HEK293 (cell line): Measurements from ENCODE around the gene OPCML.

Experiments used
- CTCF ChIA-PET: fragments of 350-600 bp; formaldehyde crosslinking; extraction: SDS; loops from one replicate; lab custom pipeline; 2021; ENCODE audit warnings: antibody characterized with exemption; lab: Yijun Ruan, JAX
- POLR2A ChIA-PET: fragments of 300-600 bp; formaldehyde crosslinking; extraction: SDS; loops from one replicate; lab custom pipeline; 2020; ENCODE audit warnings: antibody characterized with exemption, inconsistent platforms; lab: Yijun Ruan, JAX
- H3K27ac ChIP-seq: fragments of 200-500 bp; sonication (Bioruptor generic); 2 replicates; pipeline ENCODE4 v1.5.1; 2014; ENCODE audit warnings: low read depth, low read length, control low read depth, inconsistent platforms; ENCODE audit errors: extremely low read depth
- H3K36me3 ChIP-seq, 2 experiments: fragments of 200-500 bp in 1 of 2; sonication (Bioruptor generic) in 1 of 2; 1 replicate in 1 of 2; 2 replicates in 1 of 2; pipeline ENCODE4 v1.5.1; 2014 to 2017; ENCODE audit warnings: inconsistent platforms in 2 of 2, low read length in 2 of 2; ENCODE audit not compliant: control insufficient read depth in 2 of 2, insufficient read depth in 1 of 2
- H3K4me1 ChIP-seq: fragments of 200-500 bp; sonication (Bioruptor generic); 2 replicates; pipeline ENCODE4 v1.5.1; 2014; ENCODE audit warnings: mild to moderate bottlenecking, low read length, inconsistent platforms; ENCODE audit not compliant: control insufficient read depth, insufficient read depth
- H3K4me3 ChIP-seq: 2 replicates; pipeline ENCODE4 v1.5.1; 2011; ENCODE audit warnings: low read depth, mild to moderate bottlenecking, control low read depth, low read length, moderate library complexity
- H3K9me3 ChIP-seq: fragments of 200-500 bp; sonication (Bioruptor generic); 2 replicates; pipeline ENCODE4 v1.5.1; 2014; ENCODE audit warnings: low read depth, low read length, inconsistent platforms; ENCODE audit not compliant: control insufficient read depth, insufficient read depth
- FEZF1 ChIP-seq: fragments of 450-650 bp; formaldehyde crosslinking; IDR thresholded peaks from 2 replicates; pipeline ENCODE4 v1.5.1; 2016; ENCODE audit warnings: missing biosample characterization, missing genetic modification characterization
- HOXA7 ChIP-seq: sonication (generic); formaldehyde crosslinking; IDR thresholded peaks from 2 replicates; pipeline ENCODE4 v1.8.1; 2022; ENCODE audit warnings: missing genetic modification reagents, borderline replicate concordance
- SP7 ChIP-seq: fragments of 450-650 bp; formaldehyde crosslinking; IDR thresholded peaks from 2 replicates; pipeline ENCODE4 v1.5.1; 2016; ENCODE audit warnings: missing biosample characterization, missing genetic modification characterization
- ZBTB20 ChIP-seq: fragments of 450-650 bp; formaldehyde crosslinking; IDR thresholded peaks from 2 replicates; pipeline ENCODE4 v1.5.1; 2016; ENCODE audit warnings: missing biosample characterization, missing genetic modification characterization
- ZBTB21 ChIP-seq: fragments of 450-650 bp; formaldehyde crosslinking; IDR thresholded peaks from 2 replicates; pipeline ENCODE4 v1.5.1; 2017; ENCODE audit warnings: missing biosample characterization, missing genetic modification characterization
- ZBTB8A ChIP-seq: fragments of 450-650 bp; formaldehyde crosslinking; IDR thresholded peaks from 2 replicates; pipeline ENCODE4 v1.5.1; 2016; ENCODE audit warnings: missing biosample characterization, missing genetic modification characterization
- ZNF148 ChIP-seq: fragments of 450-650 bp; formaldehyde crosslinking; IDR thresholded peaks from 2 replicates; pipeline ENCODE4 v1.5.0; 2017; ENCODE audit warnings: missing biosample characterization, missing genetic modification characterization, borderline replicate concordance
- ZNF175 ChIP-seq: fragments of 450-650 bp; formaldehyde crosslinking; IDR thresholded peaks from 2 replicates; pipeline ENCODE4 v1.5.1; 2016; ENCODE audit warnings: missing biosample characterization, missing genetic modification characterization
- ZNF23 ChIP-seq: fragments of 450-650 bp; formaldehyde crosslinking; IDR thresholded peaks from 2 replicates; pipeline ENCODE4 v1.5.1; 2016; ENCODE audit warnings: missing biosample characterization, missing genetic modification characterization, borderline replicate concordance
- ZNF280D ChIP-seq: fragments of 450-650 bp; formaldehyde crosslinking; IDR thresholded peaks from 2 replicates; pipeline ENCODE4 v1.5.1; 2016; ENCODE audit warnings: missing biosample characterization, missing genetic modification characterization
- ZNF292 ChIP-seq: fragments of 450-650 bp; formaldehyde crosslinking; IDR thresholded peaks from 2 replicates; pipeline ENCODE4 v1.5.1; 2016; ENCODE audit warnings: low read depth, missing biosample characterization, missing genetic modification characterization, borderline replicate concordance
- ZNF302 ChIP-seq: fragments of 450-650 bp; formaldehyde crosslinking; IDR thresholded peaks from 2 replicates; pipeline ENCODE4 v1.5.1; 2016; ENCODE audit warnings: missing biosample characterization, missing genetic modification characterization, low read depth
- ZNF335 ChIP-seq: fragments of 450-650 bp; formaldehyde crosslinking; conservative IDR thresholded peaks from 2 replicates; pipeline ENCODE4 v1.5.1; 2016; ENCODE audit warnings: missing biosample characterization, missing genetic modification characterization
- ZNF514 ChIP-seq: fragments of 450-650 bp; formaldehyde crosslinking; IDR thresholded peaks from 2 replicates; pipeline ENCODE4 v1.5.1; 2016; ENCODE audit warnings: missing biosample characterization, missing genetic modification characterization
- ZNF549 ChIP-seq: fragments of 450-650 bp; IDR thresholded peaks from 2 replicates; pipeline ENCODE4 v1.5.1; 2018; ENCODE audit warnings: missing biosample characterization, missing genetic modification characterization, mild to moderate bottlenecking, inconsistent platforms, moderate library complexity
- ZNF624 ChIP-seq: fragments of 450-650 bp; formaldehyde crosslinking; IDR thresholded peaks from 2 replicates; pipeline ENCODE4 v1.5.1; 2017; ENCODE audit warnings: missing biosample characterization, missing genetic modification characterization
- ZNF707 ChIP-seq: fragments of 450-650 bp; formaldehyde crosslinking; IDR thresholded peaks from 2 replicates; pipeline ENCODE4 v1.5.1; 2016; ENCODE audit warnings: missing biosample characterization, missing genetic modification characterization
- TF ChIP-seq, protein P1 (sequence below): fragments of 450-650 bp; formaldehyde crosslinking; IDR thresholded peaks from 2 replicates; pipeline ENCODE4 v1.5.1; 2017; ENCODE audit warnings: missing biosample characterization, missing genetic modification characterization

Gene OPCML

DNA sequence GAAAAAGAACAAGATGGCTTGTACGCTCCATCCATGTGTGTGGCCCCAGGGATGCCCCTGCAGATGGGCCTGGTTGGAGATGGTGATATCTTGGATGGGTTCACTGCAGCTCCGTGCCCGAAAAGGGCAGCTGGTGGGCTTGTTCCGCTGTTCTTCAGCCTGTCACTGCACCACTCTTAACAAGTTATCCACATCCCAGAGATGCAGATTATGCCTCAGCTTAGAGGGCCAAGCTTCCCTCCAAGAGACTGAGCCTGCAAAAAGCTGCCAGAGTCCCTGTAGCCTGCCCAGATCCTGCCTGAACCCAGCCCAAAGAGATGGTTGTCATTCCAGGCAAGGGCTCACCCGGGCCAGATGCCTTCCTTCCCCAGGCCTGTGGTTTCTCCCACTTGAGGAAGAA lies 308.0 kb downstream of the OPCML start (continued):
- TF ChIP-seq, protein P1, sequence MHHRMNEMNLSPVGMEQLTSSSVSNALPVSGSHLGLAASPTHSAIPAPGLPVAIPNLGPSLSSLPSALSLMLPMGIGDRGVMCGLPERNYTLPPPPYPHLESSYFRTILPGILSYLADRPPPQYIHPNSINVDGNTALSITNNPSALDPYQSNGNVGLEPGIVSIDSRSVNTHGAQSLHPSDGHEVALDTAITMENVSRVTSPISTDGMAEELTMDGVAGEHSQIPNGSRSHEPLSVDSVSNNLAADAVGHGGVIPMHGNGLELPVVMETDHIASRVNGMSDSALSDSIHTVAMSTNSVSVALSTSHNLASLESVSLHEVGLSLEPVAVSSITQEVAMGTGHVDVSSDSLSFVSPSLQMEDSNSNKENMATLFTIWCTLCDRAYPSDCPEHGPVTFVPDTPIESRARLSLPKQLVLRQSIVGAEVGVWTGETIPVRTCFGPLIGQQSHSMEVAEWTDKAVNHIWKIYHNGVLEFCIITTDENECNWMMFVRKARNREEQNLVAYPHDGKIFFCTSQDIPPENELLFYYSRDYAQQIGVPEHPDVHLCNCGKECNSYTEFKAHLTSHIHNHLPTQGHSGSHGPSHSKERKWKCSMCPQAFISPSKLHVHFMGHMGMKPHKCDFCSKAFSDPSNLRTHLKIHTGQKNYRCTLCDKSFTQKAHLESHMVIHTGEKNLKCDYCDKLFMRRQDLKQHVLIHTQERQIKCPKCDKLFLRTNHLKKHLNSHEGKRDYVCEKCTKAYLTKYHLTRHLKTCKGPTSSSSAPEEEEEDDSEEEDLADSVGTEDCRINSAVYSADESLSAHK (tag by site-specific recombination): no peak
- no peak for TF ChIP-seq ZNF23 (tag by site-specific recombination)
- TF ChIP-seq, all 188 proteins: peak for 0

GRCh38 chr11:133222425-133223330 lies 309.6 kb downstream of the OPCML start:
- Histone ChIP-seq H3K4me1 (no peaks in the 10 kb centered on the region), H3K9me3 (no peaks in the 10 kb centered on the region), H3K4me3 (no peak overlapping the region), H3K27ac (no peak overlapping the region), H3K36me3 (no peaks in the 10 kb centered on the region)
- POLR2A ChIA-PET: no interaction called here
- CTCF ChIA-PET: no interaction called here
- TF ChIP-seq ZNF175 (tag by site-specific recombination) (no peak), ZNF549 (tag by site-specific recombination) (no peak), ZNF624 (tag by site-specific recombination) (no peak), ZNF292 (no peak), ZNF302 (tag by site-specific recombination) (no peak), ZNF707 (tag by site-specific recombination) (no peak), ZBTB8A (tag by site-specific recombination) (no peak), FEZF1 (tag by site-specific recombination) (no peak), ZNF280D (no peak), ZNF335 (no peak), HOXA7 (CRISPR knock-in tag) (no peak), ZBTB20 (tag by site-specific recombination) (no peak), ZNF23 (tag by site-specific recombination) (no peak), ZBTB21 (tag by site-specific recombination) (no peak), SP7 (no peak), ZNF148 (tag by site-specific recombination) (no peak), ZNF514 (tag by site-specific recombination) (no peak)
